ENCODE results near the gene MIEF2.
"Not testable (repeated sequence)": the region's sequence is repeated elsewhere in the genome, so short reads cannot be mapped to it uniquely, and the experiment has no call there.

The MIEF2 gene

DNA sequence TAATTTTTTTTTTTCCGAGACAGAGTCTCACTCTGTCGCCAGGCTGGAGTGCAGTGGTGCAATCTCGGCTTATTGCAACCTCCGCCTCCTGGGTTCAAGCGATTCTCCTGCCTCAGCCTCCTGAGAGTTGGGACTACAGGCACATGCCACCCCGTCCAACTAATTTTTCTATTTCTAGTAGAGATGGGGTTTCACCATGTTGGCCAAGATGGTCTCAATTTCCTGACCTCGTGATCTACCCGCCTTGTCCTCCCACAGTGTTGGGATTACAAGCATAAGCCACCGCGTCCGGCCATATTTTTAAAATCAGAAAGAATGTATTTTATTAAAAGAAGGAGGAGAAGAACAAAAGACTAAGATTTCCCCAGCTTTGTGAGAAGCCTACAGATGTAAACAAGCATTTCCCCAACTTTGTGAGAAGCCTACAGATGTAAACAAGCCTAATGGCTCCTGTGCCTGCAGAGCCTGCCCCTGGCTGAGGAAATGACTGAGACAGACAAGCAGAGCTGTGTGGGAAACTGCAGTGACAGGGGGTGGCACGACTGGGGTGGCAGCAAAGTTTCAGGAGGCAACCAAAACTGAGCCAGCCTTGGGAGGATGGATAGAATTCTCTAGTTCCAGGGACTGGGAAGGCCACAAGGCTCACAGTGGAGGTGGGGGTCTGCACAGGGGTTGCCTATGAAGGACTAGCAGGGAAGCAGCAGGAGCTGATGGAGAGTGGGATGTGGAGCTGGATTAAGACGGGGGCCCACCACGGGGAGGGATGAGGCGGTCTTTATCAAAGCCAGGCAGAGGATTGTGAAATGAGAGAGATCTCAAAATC is 31.5 kb downstream of the MIEF2 start:
- DNase-seq (ENCODE audit: low read depth in 2 of 2), result no peak

- DNase-seq (ENCODE audit: low read depth in 2 of 2), result not testable (repeated sequence)
Observed at GRCh38 chr17:18298061-18298460, 37.6 kb downstream of the MIEF2 start.

GRCh38 chr17:18300725-18301480 is 40.4 kb downstream of the MIEF2 start:
- DNase-seq (ENCODE audit: low read depth in 2 of 2), result no peak

DNA sequence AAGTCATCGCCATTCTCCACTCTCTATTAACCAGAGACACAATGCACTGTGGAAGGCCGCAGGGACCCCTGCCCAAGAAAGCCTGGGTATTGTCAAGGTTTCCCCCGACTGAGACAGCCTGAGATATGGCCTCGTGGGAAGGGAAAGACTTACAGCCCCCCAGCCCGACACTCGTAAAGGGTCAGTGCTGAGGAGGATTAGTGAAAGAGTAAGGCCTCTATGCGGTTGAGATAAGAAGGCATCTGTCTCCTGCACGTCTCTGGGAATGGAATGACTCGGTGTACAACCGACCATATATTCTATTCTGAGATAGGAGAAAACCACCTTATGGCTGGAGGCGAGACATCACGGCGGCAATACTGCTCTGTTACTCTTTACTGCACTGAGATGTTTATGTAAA is 42.7 kb downstream of the MIEF2 start:
- not testable (repeated sequence) for DNase-seq (ENCODE audit: low read depth in 2 of 2)

- DNase-seq (ENCODE audit: low read depth in 2 of 2), result no peak
Observed at GRCh38 chr17:18309202-18309601, 48.7 kb downstream of the MIEF2 start.

GRCh38 chr17:18314059-18314730 is 53.7 kb downstream of the MIEF2 start:
- no peak for DNase-seq (ENCODE audit: low read depth in 2 of 2)

- DNase-seq (ENCODE audit: low read depth in 2 of 2), result peak; percentile 95 to 97
Observed at GRCh38 chr17:18314731-18315561, 54.5 kb downstream of the MIEF2 start, which contains the start of the genes SMCR8 and TOP3A. SMCR8 (plus strand) TSS chr17:18315293; CDS start chr17:18315790, 497 bp downstream. TOP3A (minus strand) TSS chr17:18314994; CDS start chr17:18314778, 216 bp downstream.

- no peak for DNase-seq (ENCODE audit: low read depth in 2 of 2)
Observed at GRCh38 chr17:18315562-18315922, 55.1 kb downstream of the MIEF2 start.

DNA sequence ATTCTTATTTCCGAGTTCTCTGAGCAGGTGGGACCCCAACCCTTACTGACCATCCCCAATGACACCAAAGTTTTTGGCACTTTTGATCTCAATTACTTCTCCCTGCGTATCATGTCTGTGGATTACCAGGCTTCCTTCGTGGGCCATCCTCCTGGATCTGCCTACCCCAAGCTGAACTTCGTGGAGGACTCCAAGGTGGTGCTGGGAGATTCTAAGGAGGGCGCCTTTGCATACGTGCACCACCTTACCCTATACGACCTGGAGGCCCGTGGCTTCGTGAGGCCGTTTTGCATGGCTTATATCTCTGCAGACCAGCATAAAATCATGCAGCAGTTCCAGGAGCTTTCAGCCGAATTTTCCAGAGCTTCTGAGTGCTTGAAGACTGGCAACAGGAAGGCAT is 55.5 kb downstream of the MIEF2 start:
- DNase-seq (ENCODE audit: low read depth in 2 of 2), result no peak

All from stimulated activated CD8-positive, alpha-beta memory T cell treated with anti-CD3 and anti-CD28 coated beads, Interleukin-2, amount 100 ng/mL, for 48 hours (primary cell).